RWPE1 (cell line): ENCODE measurements around the gene AMDHD1.

ENCODE experiments used
- CTCF ChIA-PET: fragments of 350-600 bp; sonication (Branson Sonifier 250); formaldehyde crosslinking; extraction: SDS; loops from one replicate; lab custom pipeline; 2021; lab: Yijun Ruan, JAX
- POLR2A ChIA-PET: fragments of 400-600 bp; formaldehyde crosslinking; extraction: SDS; loops from one replicate; lab custom pipeline; 2020; ENCODE audit warnings: antibody characterized with exemption; ENCODE audit not compliant: low non-redundant PET; lab: Yijun Ruan, JAX
- DNase-seq: peaks from one replicate; pipeline ENCODE4 v3.0.0; 2012; ENCODE audit warnings: low spot score
- H3K27ac ChIP-seq: fragments of 450-650 bp; 2 replicates; pipeline ENCODE4 v1.5.1; 2017
- CTCF ChIP-seq: fragments of 450-650 bp; conservative IDR thresholded peaks from 2 replicates; pipeline ENCODE4 v1.5.1; 2017; ENCODE audit warnings: low read depth, mild to moderate bottlenecking

Gene AMDHD1

GRCh38 chr12:95943330-95943842 lies at the start of gene AMDHD1:
Gene AMDHD1, plus strand, starts transcription at chr12:95943331. Its CDS starts 68 bp downstream, at chr12:95943399.
- ChIA-PET CTCF (interaction anchor here (0.9 kb wide), 1 partner anchor 24 kb away, joined by 6 read pairs; no protein-coding TSS in a partner anchor), POLR2A (interaction anchor here (0.6 kb wide), 1 partner anchor 129 kb away, joined by 4 read pairs; no protein-coding TSS in a partner anchor)
- peak within 1 kb of the TSS; percentile 86 for H3K27ac ChIP-seq
- DNase-seq: peak; percentile 53
- peak; percentile 25; the same call in 1 of the 2 replicates for TF ChIP-seq CTCF

GRCh38 chr12:95896846-95897245 lies 46.3 kb upstream of the AMDHD1 start:
- DNase-seq: no peak
- CTCF ChIA-PET: interaction anchor here (0.6 to 1.4 kb wide), 2 partner anchors 102 to 1376 kb away, joined by 3 read pairs; no protein-coding TSS in a partner anchor
- no peak overlapping the region for H3K27ac ChIP-seq
- no peak for TF ChIP-seq CTCF
- POLR2A ChIA-PET: no interaction called here

- H3K27ac ChIP-seq: no peak overlapping the region
- POLR2A ChIA-PET: no interaction called here
- DNase-seq: no peak
- TF ChIP-seq CTCF: no peak
- CTCF ChIA-PET: no interaction called here
These were observed 45.0 kb upstream of the AMDHD1 start for GRCh38 chr12:95898081-95898480.

GRCh38 chr12:95908573-95908972 lies 34.6 kb upstream of the AMDHD1 start:
- no peak for TF ChIP-seq CTCF
- POLR2A ChIA-PET: no interaction called here
- DNase-seq: no peak
- no peak overlapping the region for H3K27ac ChIP-seq
- CTCF ChIA-PET: no interaction called here

GRCh38 chr12:95909871-95910270 lies 33.3 kb upstream of the AMDHD1 start:
- DNase-seq: no peak
- TF ChIP-seq CTCF: no peak
- H3K27ac ChIP-seq: no peak overlapping the region
- CTCF ChIA-PET: no interaction called here
- POLR2A ChIA-PET: no interaction called here

GRCh38 chr12:95918194-95918993 lies 24.7 kb upstream of the AMDHD1 start:
- TF ChIP-seq CTCF: peak; percentile 87
- peak; percentile 48 for DNase-seq
- ChIA-PET CTCF (interaction anchor here (0.6 to 2.3 kb wide), 15 partner anchors 15 to 643 kb away, joined by 3 to 12 read pairs (median 3); no protein-coding TSS in a partner anchor), POLR2A (no interaction called here)
- H3K27ac ChIP-seq: no peak overlapping the region
